Neural progenitor cell (in vitro differentiated cells): ENCODE measurements around the gene PCDHB4.
"Not testable (repeated sequence)": the region's sequence is repeated elsewhere in the genome, so short reads cannot be mapped to it uniquely, and the experiment has no call there.

Source experiments
- EZH2 ChIP-seq: fragments of 200-600 bp; sonication (generic); IDR thresholded peaks from 2 replicates; pipeline ENCODE4 v1.6.1; 2017; ENCODE audit warnings: antibody characterized with exemption, mild to moderate bottlenecking, moderate library complexity
- EZH2phosphoT487 ChIP-seq: fragments of 200-600 bp; sonication (generic); IDR thresholded peaks from 2 replicates; pipeline ENCODE4 v1.6.1; 2017; ENCODE audit warnings: antibody characterized with exemption
- TF ChIP-seq, protein P1 (sequence below): fragments of 200-600 bp; sonication (generic); IDR thresholded peaks from 2 replicates; pipeline ENCODE4 v1.5.1; 2017; ENCODE audit warnings: antibody characterized with exemption, mild to moderate bottlenecking

DNA sequence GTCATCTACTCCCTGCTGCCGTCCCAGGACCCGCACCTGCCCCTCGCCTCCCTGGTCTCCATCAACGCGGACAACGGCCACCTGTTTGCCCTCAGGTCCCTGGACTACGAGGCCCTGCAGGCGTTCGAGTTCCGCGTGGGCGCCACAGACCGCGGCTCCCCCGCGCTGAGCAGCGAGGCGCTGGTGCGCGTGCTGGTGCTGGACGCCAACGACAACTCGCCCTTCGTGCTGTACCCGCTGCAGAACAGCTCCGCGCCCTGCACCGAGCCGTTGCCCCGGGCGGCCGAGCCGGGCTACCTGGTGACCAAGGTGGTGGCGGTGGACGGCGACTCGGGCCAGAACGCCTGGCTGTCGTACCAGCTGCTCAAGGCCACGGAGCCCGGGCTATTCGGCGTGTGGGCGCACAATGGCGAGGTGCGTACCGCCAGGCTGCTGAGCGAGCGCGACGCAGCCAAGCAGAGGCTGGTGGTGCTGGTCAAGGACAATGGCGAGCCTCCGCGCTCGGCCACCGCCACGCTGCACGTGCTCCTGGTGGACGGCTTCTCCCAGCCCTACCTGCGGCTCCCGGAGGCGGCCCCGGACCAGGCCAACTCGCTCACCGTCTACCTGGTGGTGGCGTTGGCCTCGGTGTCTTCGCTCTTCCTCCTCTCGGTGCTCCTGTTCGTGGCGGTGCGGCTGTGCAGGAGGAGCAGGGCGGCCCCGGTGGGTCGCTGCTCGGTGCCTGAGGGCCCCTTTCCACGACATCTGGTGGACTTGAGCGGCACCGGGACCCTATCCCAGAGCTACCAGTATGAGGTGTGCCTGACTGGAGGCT lies 52.9 kb downstream of the PCDHB4 start:
- TF ChIP-seq, protein P1, sequence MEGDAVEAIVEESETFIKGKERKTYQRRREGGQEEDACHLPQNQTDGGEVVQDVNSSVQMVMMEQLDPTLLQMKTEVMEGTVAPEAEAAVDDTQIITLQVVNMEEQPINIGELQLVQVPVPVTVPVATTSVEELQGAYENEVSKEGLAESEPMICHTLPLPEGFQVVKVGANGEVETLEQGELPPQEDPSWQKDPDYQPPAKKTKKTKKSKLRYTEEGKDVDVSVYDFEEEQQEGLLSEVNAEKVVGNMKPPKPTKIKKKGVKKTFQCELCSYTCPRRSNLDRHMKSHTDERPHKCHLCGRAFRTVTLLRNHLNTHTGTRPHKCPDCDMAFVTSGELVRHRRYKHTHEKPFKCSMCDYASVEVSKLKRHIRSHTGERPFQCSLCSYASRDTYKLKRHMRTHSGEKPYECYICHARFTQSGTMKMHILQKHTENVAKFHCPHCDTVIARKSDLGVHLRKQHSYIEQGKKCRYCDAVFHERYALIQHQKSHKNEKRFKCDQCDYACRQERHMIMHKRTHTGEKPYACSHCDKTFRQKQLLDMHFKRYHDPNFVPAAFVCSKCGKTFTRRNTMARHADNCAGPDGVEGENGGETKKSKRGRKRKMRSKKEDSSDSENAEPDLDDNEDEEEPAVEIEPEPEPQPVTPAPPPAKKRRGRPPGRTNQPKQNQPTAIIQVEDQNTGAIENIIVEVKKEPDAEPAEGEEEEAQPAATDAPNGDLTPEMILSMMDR, result not testable (repeated sequence)
- TF ChIP-seq EZH2phosphoT487, EZH2: not testable (repeated sequence)
